Osteoblast (primary cell): ENCODE results near the gene KRTAP27-1. TPM values are rescaled to one million over a fixed set of nuclear protein-coding genes. Genes with fewer than 3 reads are reported as not detected.

Source experiments
- DNase-seq: peaks from one replicate; pipeline ENCODE4 v3.0.0; 2011; ENCODE audit warnings: low spot score, mixed read lengths; ENCODE audit not compliant: insufficient read length; ENCODE audit errors: missing footprints
- H2AFZ ChIP-seq: 2 replicates; pipeline ENCODE4 v1.6.0; 2011; ENCODE audit warnings: mild to moderate bottlenecking, low read length
- H3K27ac ChIP-seq: 2 replicates; pipeline ENCODE4 v1.5.1; 2011; ENCODE audit warnings: mild to moderate bottlenecking, low read depth, low read length, moderate library complexity
- H3K27me3 ChIP-seq: 2 replicates; pipeline ENCODE4 v1.6.0; 2012; ENCODE audit warnings: mild to moderate bottlenecking, control low read depth, inconsistent platforms, low read length, moderate library complexity; ENCODE audit not compliant: insufficient read depth
- H3K36me3 ChIP-seq: 2 replicates; pipeline ENCODE4 v1.5.1; 2011; ENCODE audit warnings: mild to moderate bottlenecking, low read length, control low read depth, moderate library complexity; ENCODE audit not compliant: insufficient read depth
- H3K4me1 ChIP-seq: 2 replicates; pipeline ENCODE4 v1.5.1; 2011; ENCODE audit warnings: mild to moderate bottlenecking, low read length, control low read depth, moderate library complexity; ENCODE audit not compliant: insufficient read depth
- H3K4me2 ChIP-seq: 2 replicates; pipeline ENCODE4 v1.6.0; 2011; ENCODE audit warnings: mild to moderate bottlenecking, low read length; ENCODE audit not compliant: insufficient read depth
- H3K4me3 ChIP-seq: fragments of 200-600 bp; sonication (generic); 3 replicates; pipeline ENCODE4 v1.5.1; 2012; ENCODE audit warnings: mild to moderate bottlenecking, low read length, inconsistent platforms; ENCODE audit not compliant: insufficient read depth
- H3K79me2 ChIP-seq: 2 replicates; pipeline ENCODE4 v1.6.0; 2012; ENCODE audit warnings: mild to moderate bottlenecking, low read length, control low read depth, inconsistent platforms; ENCODE audit not compliant: insufficient read depth
- H3K9me3 ChIP-seq: 2 replicates; pipeline ENCODE4 v1.5.1; 2011; ENCODE audit warnings: low read depth, low read length, control low read depth
- H4K20me1 ChIP-seq: 2 replicates; pipeline ENCODE4 v1.6.0; 2012; ENCODE audit warnings: mild to moderate bottlenecking, low read length, control low read depth; ENCODE audit not compliant: insufficient read depth
- total RNA-seq: library from RNA; depleted of rRNA; stranded (reverse); fragments of >200 nt; gene quantifications from 2 replicates; pipeline ENCODE4 v1.2.3, GENCODE V29; 2012
- TF ChIP-seq, protein P1 (sequence below): IDR thresholded peaks from 2 replicates; pipeline ENCODE4 v1.5.1; 2011; ENCODE audit warnings: mild to moderate bottlenecking, low read depth, low read length, moderate library complexity; ENCODE audit errors: extremely low read depth

Gene KRTAP27-1
- total RNA-seq, 1 donor: not detected

DNA sequence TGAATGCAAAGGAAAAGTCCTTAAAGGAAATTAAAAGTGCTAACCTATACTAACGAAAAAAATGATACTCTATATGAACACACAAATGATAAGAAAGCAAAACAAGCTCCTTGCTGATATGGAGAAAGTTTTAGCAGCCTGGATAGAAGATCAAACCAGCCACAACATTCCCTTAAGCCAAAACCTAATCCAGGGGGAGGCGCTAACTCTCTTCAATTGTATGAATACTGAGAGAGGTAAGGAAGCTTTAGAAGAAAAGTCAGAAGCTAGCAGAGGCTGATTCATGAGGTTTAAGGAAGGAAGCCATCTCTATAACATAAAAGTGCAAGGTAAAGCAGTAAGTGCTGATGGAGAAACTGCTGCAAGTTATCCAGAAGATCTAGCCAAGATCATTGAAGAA lies 7.5 kb upstream of the KRTAP27-1 start:
- Histone ChIP-seq H3K79me2 (no peaks in the 10 kb centered on the region), H4K20me1 (no peaks in the 10 kb centered on the region), H3K4me2 (no peak overlapping the region), H3K27ac (no peak overlapping the region), H3K4me3 (no peak overlapping the region), H3K4me1 (no peaks in the 10 kb centered on the region), H2AFZ (no peak overlapping the region), H3K27me3 (no peaks in the 10 kb centered on the region), H3K36me3 (no peaks in the 10 kb centered on the region), H3K9me3 (no peaks in the 10 kb centered on the region)
- DNase-seq: no peak
- TF ChIP-seq, protein P1, sequence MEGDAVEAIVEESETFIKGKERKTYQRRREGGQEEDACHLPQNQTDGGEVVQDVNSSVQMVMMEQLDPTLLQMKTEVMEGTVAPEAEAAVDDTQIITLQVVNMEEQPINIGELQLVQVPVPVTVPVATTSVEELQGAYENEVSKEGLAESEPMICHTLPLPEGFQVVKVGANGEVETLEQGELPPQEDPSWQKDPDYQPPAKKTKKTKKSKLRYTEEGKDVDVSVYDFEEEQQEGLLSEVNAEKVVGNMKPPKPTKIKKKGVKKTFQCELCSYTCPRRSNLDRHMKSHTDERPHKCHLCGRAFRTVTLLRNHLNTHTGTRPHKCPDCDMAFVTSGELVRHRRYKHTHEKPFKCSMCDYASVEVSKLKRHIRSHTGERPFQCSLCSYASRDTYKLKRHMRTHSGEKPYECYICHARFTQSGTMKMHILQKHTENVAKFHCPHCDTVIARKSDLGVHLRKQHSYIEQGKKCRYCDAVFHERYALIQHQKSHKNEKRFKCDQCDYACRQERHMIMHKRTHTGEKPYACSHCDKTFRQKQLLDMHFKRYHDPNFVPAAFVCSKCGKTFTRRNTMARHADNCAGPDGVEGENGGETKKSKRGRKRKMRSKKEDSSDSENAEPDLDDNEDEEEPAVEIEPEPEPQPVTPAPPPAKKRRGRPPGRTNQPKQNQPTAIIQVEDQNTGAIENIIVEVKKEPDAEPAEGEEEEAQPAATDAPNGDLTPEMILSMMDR: no peak

- H3K9me3 ChIP-seq: no peaks in the 10 kb centered on the region
- H2AFZ ChIP-seq: no peak overlapping the region
- no peak overlapping the region for H3K4me2 ChIP-seq
- no peaks in the 10 kb centered on the region for H3K27me3 ChIP-seq
- H4K20me1 ChIP-seq: no peaks in the 10 kb centered on the region
- TF ChIP-seq, protein P1: peak; percentile 60
- H3K4me1 ChIP-seq: no peaks in the 10 kb centered on the region
- H3K4me3 ChIP-seq: no peak overlapping the region
- H3K27ac ChIP-seq: no peak overlapping the region
- H3K36me3 ChIP-seq: no peaks in the 10 kb centered on the region
- DNase-seq: no peak
- H3K79me2 ChIP-seq: no peaks in the 10 kb centered on the region
Observed at GRCh38 chr21:30340714-30341573, 3.5 kb upstream of the KRTAP27-1 start.

GRCh38 chr21:30338717-30339116 lies 1.2 kb upstream of the KRTAP27-1 start:
- no peaks in the 10 kb centered on the region for H3K79me2 ChIP-seq
- TF ChIP-seq, protein P1: no peak
- no peaks in the 10 kb centered on the region for H3K36me3 ChIP-seq
- no peak for DNase-seq
- no peaks in the 10 kb centered on the region for H3K27me3 ChIP-seq
- H3K4me3 ChIP-seq: no peak overlapping the region
- no peaks in the 10 kb centered on the region for H3K4me1 ChIP-seq
- H3K4me2 ChIP-seq: no peak overlapping the region
- H3K9me3 ChIP-seq: no peaks in the 10 kb centered on the region
- no peak overlapping the region for H3K27ac ChIP-seq
- H4K20me1 ChIP-seq: no peaks in the 10 kb centered on the region
- H2AFZ ChIP-seq: no peak overlapping the region

DNA sequence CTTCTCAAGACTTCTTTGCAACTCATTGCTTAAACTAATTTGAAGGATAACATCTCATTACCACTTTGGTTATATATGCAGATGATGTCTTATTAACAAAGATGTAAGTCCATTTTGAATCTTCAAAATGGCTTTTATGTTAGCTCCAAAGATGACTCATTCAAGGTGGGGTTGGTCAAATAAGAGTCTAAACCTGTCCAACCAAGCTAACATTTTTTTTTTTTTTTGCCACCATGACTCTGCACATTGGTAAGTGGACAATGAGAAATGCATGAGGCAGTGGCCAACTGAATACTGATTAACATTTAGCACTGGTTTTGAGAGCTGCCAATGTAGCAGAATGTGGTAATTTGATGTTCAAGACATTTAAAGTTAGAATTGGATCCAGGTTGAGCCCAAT lies 278 bp upstream of the KRTAP27-1 start:
- Histone ChIP-seq H3K4me3 (no peak overlapping the region), H3K27me3 (no peaks in the 10 kb centered on the region), H3K36me3 (no peaks in the 10 kb centered on the region), H4K20me1 (no peaks in the 10 kb centered on the region), H3K9me3 (no peaks in the 10 kb centered on the region), H3K4me1 (no peaks in the 10 kb centered on the region), H2AFZ (no peak overlapping the region), H3K27ac (no peak overlapping the region), H3K4me2 (no peak overlapping the region), H3K79me2 (no peaks in the 10 kb centered on the region)
- TF ChIP-seq, protein P1: no peak
- DNase-seq: no peak
